HEK293 (cell line): Measurements from ENCODE around the gene MAP1B.

Source experiments
- HOXC10 ChIP-seq: sonication (generic); formaldehyde crosslinking; IDR thresholded peaks from 2 replicates; pipeline ENCODE4 v1.8.1; 2023; ENCODE audit warnings: mild to moderate bottlenecking, missing genetic modification reagents
- KLF1 ChIP-seq: fragments of 450-650 bp; formaldehyde crosslinking; IDR thresholded peaks from 2 replicates; pipeline ENCODE4 v1.5.1; 2016; ENCODE audit warnings: missing biosample characterization, missing genetic modification characterization
- MEIS1 ChIP-seq: sonication (generic); formaldehyde crosslinking; IDR thresholded peaks from 2 replicates; pipeline ENCODE4 v1.8.1; 2022; ENCODE audit warnings: missing genetic modification reagents, mild to moderate bottlenecking, borderline replicate concordance
- MZF1 ChIP-seq: fragments of 450-650 bp; formaldehyde crosslinking; IDR thresholded peaks from 2 replicates; pipeline ENCODE4 v1.5.1; 2017; ENCODE audit warnings: missing biosample characterization, missing genetic modification characterization, borderline replicate concordance
- PRDM1 ChIP-seq: fragments of 450-650 bp; formaldehyde crosslinking; IDR thresholded peaks from 2 replicates; pipeline ENCODE4; 2016; ENCODE audit warnings: missing biosample characterization, missing genetic modification characterization
- PRDM2 ChIP-seq: fragments of 450-650 bp; formaldehyde crosslinking; IDR thresholded peaks from 2 replicates; pipeline ENCODE4 v1.5.1; 2016; ENCODE audit warnings: missing biosample characterization, missing genetic modification characterization, borderline replicate concordance
- PRDM4 ChIP-seq: fragments of 450-650 bp; formaldehyde crosslinking; IDR thresholded peaks from 2 replicates; pipeline ENCODE4 v1.5.1; 2017; ENCODE audit warnings: missing biosample characterization, missing genetic modification characterization
- SALL2 ChIP-seq: fragments of 450-650 bp; formaldehyde crosslinking; IDR thresholded peaks from 2 replicates; pipeline ENCODE4 v1.5.0; 2017; ENCODE audit warnings: missing biosample characterization, mild to moderate bottlenecking, missing genetic modification characterization, borderline replicate concordance
- ZBTB10 ChIP-seq: fragments of 450-650 bp; formaldehyde crosslinking; IDR thresholded peaks from 2 replicates; pipeline ENCODE4 v1.5.1; 2016; ENCODE audit warnings: missing biosample characterization, missing genetic modification characterization
- ZBTB20 ChIP-seq: fragments of 450-650 bp; formaldehyde crosslinking; IDR thresholded peaks from 2 replicates; pipeline ENCODE4 v1.5.1; 2016; ENCODE audit warnings: missing biosample characterization, missing genetic modification characterization
- ZFP69B ChIP-seq: fragments of 450-650 bp; formaldehyde crosslinking; IDR thresholded peaks from 2 replicates; pipeline ENCODE4 v1.5.1; 2016; ENCODE audit warnings: missing biosample characterization, missing genetic modification characterization
- ZNF16 ChIP-seq: fragments of 450-650 bp; formaldehyde crosslinking; IDR thresholded peaks from 2 replicates; pipeline ENCODE4 v1.5.1; 2016; ENCODE audit warnings: low read depth, missing biosample characterization, missing genetic modification characterization
- ZNF211 ChIP-seq: fragments of 450-650 bp; formaldehyde crosslinking; IDR thresholded peaks from 2 replicates; pipeline ENCODE4 v1.5.1; 2016; ENCODE audit warnings: low read depth, missing biosample characterization, missing genetic modification characterization
- ZNF23 ChIP-seq: fragments of 450-650 bp; formaldehyde crosslinking; IDR thresholded peaks from 2 replicates; pipeline ENCODE4 v1.5.1; 2016; ENCODE audit warnings: missing biosample characterization, missing genetic modification characterization, borderline replicate concordance
- ZNF350 ChIP-seq: fragments of 450-650 bp; formaldehyde crosslinking; IDR thresholded peaks from 2 replicates; pipeline ENCODE4 v1.5.0; 2017; ENCODE audit warnings: missing biosample characterization, mild to moderate bottlenecking, missing genetic modification characterization
- ZNF404 ChIP-seq: fragments of 450-650 bp; formaldehyde crosslinking; IDR thresholded peaks from 2 replicates; pipeline ENCODE4 v1.5.1; 2017; ENCODE audit warnings: missing biosample characterization, missing genetic modification characterization
- ZNF416 ChIP-seq: fragments of 450-650 bp; formaldehyde crosslinking; IDR thresholded peaks from 2 replicates; pipeline ENCODE4 v1.5.1; 2016; ENCODE audit warnings: missing biosample characterization, missing genetic modification characterization
- ZNF501 ChIP-seq: fragments of 450-650 bp; formaldehyde crosslinking; IDR thresholded peaks from 2 replicates; pipeline ENCODE4 v1.5.1; 2016; ENCODE audit warnings: missing biosample characterization, missing genetic modification characterization
- ZNF580 ChIP-seq: fragments of 450-650 bp; formaldehyde crosslinking; IDR thresholded peaks from 2 replicates; pipeline ENCODE4 v1.5.1; 2016; ENCODE audit warnings: missing biosample characterization, missing genetic modification characterization
- ZNF623 ChIP-seq: fragments of 450-650 bp; formaldehyde crosslinking; IDR thresholded peaks from 2 replicates; pipeline ENCODE4 v1.5.1; 2016; ENCODE audit warnings: missing biosample characterization, missing genetic modification characterization
- ZNF626 ChIP-seq: fragments of 450-650 bp; sonication (Bioruptor Pico); formaldehyde crosslinking; IDR thresholded peaks from 2 replicates; pipeline ENCODE4 v1.5.1; 2018; ENCODE audit warnings: missing biosample characterization, missing genetic modification characterization, inconsistent platforms
- ZNF645 ChIP-seq: fragments of 450-650 bp; formaldehyde crosslinking; IDR thresholded peaks from 2 replicates; pipeline ENCODE4; 2016; ENCODE audit warnings: missing biosample characterization, missing genetic modification characterization
- ZNF707 ChIP-seq: fragments of 450-650 bp; formaldehyde crosslinking; IDR thresholded peaks from 2 replicates; pipeline ENCODE4 v1.5.1; 2016; ENCODE audit warnings: missing biosample characterization, missing genetic modification characterization
- ZNF837 ChIP-seq: fragments of 450-650 bp; formaldehyde crosslinking; IDR thresholded peaks from 2 replicates; pipeline ENCODE4 v1.5.1; 2016; ENCODE audit warnings: missing biosample characterization, missing genetic modification characterization
- ZSCAN18 ChIP-seq: fragments of 450-650 bp; formaldehyde crosslinking; IDR thresholded peaks from 2 replicates; pipeline ENCODE4 v1.5.1; 2016; ENCODE audit warnings: missing biosample characterization, missing genetic modification characterization
- ZSCAN30 ChIP-seq: fragments of 450-650 bp; IDR thresholded peaks from 2 replicates; pipeline ENCODE4 v1.5.1; 2018; ENCODE audit warnings: missing biosample characterization, mild to moderate bottlenecking, missing genetic modification characterization, moderate library complexity

Gene MAP1B

GRCh38 chr5:72166070-72166979 is 59.0 kb downstream of the MAP1B start (continued):
- TF ChIP-seq ZNF16 (tag by site-specific recombination) (no peak), ZNF501 (tag by site-specific recombination) (no peak), PRDM1 (tag by site-specific recombination) (no peak), MZF1 (tag by site-specific recombination) (no peak; the same call in 1 of the 2 replicates), ZBTB10 (tag by site-specific recombination) (no peak), ZSCAN30 (tag by site-specific recombination) (0 out of 2 replicates have a peak, but pooled peaks have one; percentile 72), ZNF837 (tag by site-specific recombination) (no peak), PRDM2 (tag by site-specific recombination) (no peak), MEIS1 (CRISPR knock-in tag) (no peak), ZBTB20 (tag by site-specific recombination) (no peak), ZNF211 (no peak), ZFP69B (no peak), ZNF623 (no peak), PRDM4 (tag by site-specific recombination) (no peak), ZNF707 (tag by site-specific recombination) (no peak), ZNF580 (tag by site-specific recombination) (no peak), KLF1 (no peak), HOXC10 (CRISPR knock-in tag) (no peak), ZNF645 (tag by site-specific recombination) (no peak), ZNF416 (tag by site-specific recombination) (no peak), ZNF23 (tag by site-specific recombination) (no peak), SALL2 (tag by site-specific recombination) (no peak), ZNF626 (tag by site-specific recombination) (no peak), ZNF350 (tag by site-specific recombination) (no peak), ZNF404 (no peak), ZSCAN18 (no peak)
